ENCODE measurements around the gene SACM1L.

DNA sequence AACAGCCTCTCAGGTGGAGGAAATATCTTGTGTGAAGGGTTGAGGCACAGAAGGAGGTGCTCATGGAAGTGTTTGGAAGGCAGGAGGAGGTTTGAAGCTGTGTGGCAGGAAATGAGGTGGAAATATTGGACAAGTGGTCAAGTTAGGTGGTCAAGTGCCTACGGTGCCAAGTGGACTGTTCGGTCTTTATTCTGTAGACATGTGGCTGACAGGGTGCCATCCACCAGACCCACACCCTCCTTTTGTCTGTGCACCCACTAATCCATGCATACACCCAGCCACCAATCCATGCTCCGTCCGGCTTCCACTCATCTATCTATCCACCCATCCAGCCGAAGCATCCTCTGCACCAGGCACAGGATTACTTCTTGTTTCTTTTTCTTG, 105.0 kb downstream of the SACM1L start:
- TF ChIP-seq, protein P1, sequence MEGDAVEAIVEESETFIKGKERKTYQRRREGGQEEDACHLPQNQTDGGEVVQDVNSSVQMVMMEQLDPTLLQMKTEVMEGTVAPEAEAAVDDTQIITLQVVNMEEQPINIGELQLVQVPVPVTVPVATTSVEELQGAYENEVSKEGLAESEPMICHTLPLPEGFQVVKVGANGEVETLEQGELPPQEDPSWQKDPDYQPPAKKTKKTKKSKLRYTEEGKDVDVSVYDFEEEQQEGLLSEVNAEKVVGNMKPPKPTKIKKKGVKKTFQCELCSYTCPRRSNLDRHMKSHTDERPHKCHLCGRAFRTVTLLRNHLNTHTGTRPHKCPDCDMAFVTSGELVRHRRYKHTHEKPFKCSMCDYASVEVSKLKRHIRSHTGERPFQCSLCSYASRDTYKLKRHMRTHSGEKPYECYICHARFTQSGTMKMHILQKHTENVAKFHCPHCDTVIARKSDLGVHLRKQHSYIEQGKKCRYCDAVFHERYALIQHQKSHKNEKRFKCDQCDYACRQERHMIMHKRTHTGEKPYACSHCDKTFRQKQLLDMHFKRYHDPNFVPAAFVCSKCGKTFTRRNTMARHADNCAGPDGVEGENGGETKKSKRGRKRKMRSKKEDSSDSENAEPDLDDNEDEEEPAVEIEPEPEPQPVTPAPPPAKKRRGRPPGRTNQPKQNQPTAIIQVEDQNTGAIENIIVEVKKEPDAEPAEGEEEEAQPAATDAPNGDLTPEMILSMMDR (tag by site-specific recombination; IDR thresholded peaks at IDR 0.05): no peak
- TF ChIP-seq SP2 (tag by site-specific recombination; IDR thresholded peaks at IDR 0.05): no peak
- no peak for TF ChIP-seq ZXDB (tag by site-specific recombination; IDR thresholded peaks at IDR 0.05)
- TF ChIP-seq, protein P2, sequence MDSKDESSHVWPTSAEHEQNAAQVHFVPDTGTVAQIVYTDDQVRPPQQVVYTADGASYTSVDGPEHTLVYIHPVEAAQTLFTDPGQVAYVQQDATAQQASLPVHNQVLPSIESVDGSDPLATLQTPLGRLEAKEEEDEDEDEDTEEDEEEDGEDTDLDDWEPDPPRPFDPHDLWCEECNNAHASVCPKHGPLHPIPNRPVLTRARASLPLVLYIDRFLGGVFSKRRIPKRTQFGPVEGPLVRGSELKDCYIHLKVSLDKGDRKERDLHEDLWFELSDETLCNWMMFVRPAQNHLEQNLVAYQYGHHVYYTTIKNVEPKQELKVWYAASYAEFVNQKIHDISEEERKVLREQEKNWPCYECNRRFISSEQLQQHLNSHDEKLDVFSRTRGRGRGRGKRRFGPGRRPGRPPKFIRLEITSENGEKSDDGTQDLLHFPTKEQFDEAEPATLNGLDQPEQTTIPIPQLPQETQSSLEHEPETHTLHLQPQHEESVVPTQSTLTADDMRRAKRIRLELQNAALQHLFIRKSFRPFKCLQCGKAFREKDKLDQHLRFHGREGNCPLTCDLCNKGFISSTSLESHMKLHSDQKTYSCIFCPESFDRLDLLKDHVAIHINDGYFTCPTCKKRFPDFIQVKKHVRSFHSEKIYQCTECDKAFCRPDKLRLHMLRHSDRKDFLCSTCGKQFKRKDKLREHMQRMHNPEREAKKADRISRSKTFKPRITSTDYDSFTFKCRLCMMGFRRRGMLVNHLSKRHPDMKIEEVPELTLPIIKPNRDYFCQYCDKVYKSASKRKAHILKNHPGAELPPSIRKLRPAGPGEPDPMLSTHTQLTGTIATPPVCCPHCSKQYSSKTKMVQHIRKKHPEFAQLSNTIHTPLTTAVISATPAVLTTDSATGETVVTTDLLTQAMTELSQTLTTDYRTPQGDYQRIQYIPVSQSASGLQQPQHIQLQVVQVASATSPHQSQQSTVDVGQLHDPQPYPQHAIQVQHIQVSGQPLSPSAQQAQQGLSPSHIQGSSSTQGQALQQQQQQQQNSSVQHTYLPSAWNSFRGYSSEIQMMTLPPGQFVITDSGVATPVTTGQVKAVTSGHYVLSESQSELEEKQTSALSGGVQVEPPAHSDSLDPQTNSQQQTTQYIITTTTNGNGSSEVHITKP (tag by site-specific recombination; IDR thresholded peaks at IDR 0.05): no peak
- no peak for TF ChIP-seq ZBTB10 (tag by site-specific recombination; IDR thresholded peaks at IDR 0.05)

All from HEK293 (cell line).